ENCODE measurements around the gene GOLGA6L10. TPM values are rescaled to one million over a fixed set of nuclear protein-coding genes. Genes with fewer than 3 reads are reported as not detected.

Gene GOLGA6L10
- total RNA-seq, 1 experiment from 2014 or later: 2.0 TPM

- Histone ChIP-seq H2AFZ (ENCODE audit: low read length) (no peak overlapping the region), H4K5ac (ENCODE audit: insufficient read length, low read depth, low read length) (no peak overlapping the region), H4K8ac (replicated peaks; ENCODE audit: insufficient read length, low read depth, low read length) (no peak overlapping the region), H2BK120ac (ENCODE audit: low read depth, low read length, poor library complexity, severe bottlenecking) (no peak overlapping the region), H3K4me1 (ENCODE audit: insufficient read depth, low read length) (no peaks in the 10 kb centered on the region), H3K27ac (ENCODE audit: insufficient read length, low read depth, low read length) (no peak overlapping the region), H3K79me1 (ENCODE audit: insufficient read depth, low read depth, low read length, poor library complexity, severe bottlenecking) (no peaks in the 10 kb centered on the region), H2BK5ac (ENCODE audit: insufficient read length, low read length) (no peak overlapping the region), H3K23me2 (ENCODE audit: insufficient read length, low read depth, low read length, poor library complexity, severe bottlenecking) (no peaks in the 10 kb centered on the region), H2BK20ac (ENCODE audit: low read depth, low read length, poor library complexity, severe bottlenecking) (no peak overlapping the region), H3K23ac (ENCODE audit: insufficient read length, low read depth, low read length) (no peak overlapping the region), H3T11ph (ENCODE audit: low read length) (no peak overlapping the region), H3K9ac (ENCODE audit: extremely low read depth, insufficient read length, low read length) (no peak overlapping the region), H3K27me3 (ENCODE audit: insufficient read depth, low read length) (no peaks in the 10 kb centered on the region), H4K20me1 (ENCODE audit: control insufficient read depth, insufficient read depth, insufficient read length) (no peaks in the 10 kb centered on the region), H3K4me2 (ENCODE audit: insufficient read depth, insufficient read length, low read length) (no peak overlapping the region), H3K56ac (ENCODE audit: insufficient read length, low read depth, low read length) (no peak overlapping the region), H3K9me3 (ENCODE audit: control insufficient read depth, low read depth, low read length) (no peaks in the 10 kb centered on the region), H2BK15ac (ENCODE audit: low read depth, low read length) (no peak overlapping the region), H4K91ac (ENCODE audit: insufficient read length, low read depth, low read length) (no peak overlapping the region), H2BK12ac (ENCODE audit: insufficient read length, low read depth, low read length) (no peak overlapping the region), H2AK5ac (ENCODE audit: insufficient read length, low read length) (no peak overlapping the region), H3K14ac (ENCODE audit: insufficient read depth, low read length) (no peak overlapping the region), H3K18ac (ENCODE audit: insufficient read length, low read depth, low read length) (no peak overlapping the region), H3K79me2 (ENCODE audit: insufficient read depth, low read length) (no peaks in the 10 kb centered on the region), H3K4ac (ENCODE audit: low read depth, low read length) (no peak overlapping the region)
- no peak for DNase-seq
- Mint-ChIP-seq H3K9me3 (no peaks in the 10 kb centered on the region; a peak in 1 of 5 replicates), H3K4me1 (no peaks in the 10 kb centered on the region), H3K27me3 (ENCODE audit: low read depth) (no peaks in the 10 kb centered on the region; the same call in 1 of the 2 replicates), H3K27ac (0 out of 7 replicates have a peak overlapping the region, but pooled peaks of 1 of the 3 experiments have one; percentile 52), H3K36me3 (ENCODE audit: insufficient read depth in 1 of 3, low read depth in 3 of 3) (no peaks in the 10 kb centered on the region), H3K4me3 (no peak overlapping the region)
- TF ChIP-seq CTCF (conservative IDR thresholded peaks at IDR 0.05): no peak
- WGBS (ENCODE audit: extremely low coverage, insufficient read length, low lambda C conversion rate): no CpG with 5 or more reads among the region's 12 CpGs
Measured at GRCh38 chr15:82303956-82304777, 45.1 kb downstream of the GOLGA6L10 start.
